GM18907 (cell line): ENCODE data around the gene AZIN2.
"Not testable (repeated sequence)": the region's sequence is repeated elsewhere in the genome, so short reads cannot be mapped to it uniquely, and the experiment has no call there.

Source experiments
- ATAC-seq: cut with Tn5 transposase; IDR thresholded peaks from one replicate; pipeline ENCODE4 v1.9.1; 2021; ENCODE audit warnings: mild to moderate bottlenecking, moderate library complexity; ENCODE audit not compliant: unreplicated experiment

Gene AZIN2

DNA sequence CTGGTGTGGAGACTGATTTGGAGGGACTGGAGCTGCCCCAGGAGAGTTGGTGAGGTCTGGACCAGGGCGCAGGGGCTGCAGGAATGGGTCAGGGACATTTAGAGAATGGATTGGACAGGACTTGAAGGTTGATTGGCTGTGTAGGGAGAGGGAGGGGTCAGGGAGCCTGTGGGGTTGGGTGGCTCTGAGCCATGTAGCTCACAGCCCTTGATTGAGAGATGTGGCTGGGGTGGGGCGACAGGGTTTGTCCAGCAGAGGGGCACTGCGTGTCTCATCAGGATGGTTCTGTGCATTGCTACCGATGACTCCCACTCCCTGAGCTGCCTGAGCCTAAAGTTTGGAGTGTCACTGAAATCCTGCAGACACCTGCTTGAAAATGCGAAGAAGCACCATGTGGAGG is 12.1 kb downstream of the AZIN2 start:
- no peak for ATAC-seq

DNA sequence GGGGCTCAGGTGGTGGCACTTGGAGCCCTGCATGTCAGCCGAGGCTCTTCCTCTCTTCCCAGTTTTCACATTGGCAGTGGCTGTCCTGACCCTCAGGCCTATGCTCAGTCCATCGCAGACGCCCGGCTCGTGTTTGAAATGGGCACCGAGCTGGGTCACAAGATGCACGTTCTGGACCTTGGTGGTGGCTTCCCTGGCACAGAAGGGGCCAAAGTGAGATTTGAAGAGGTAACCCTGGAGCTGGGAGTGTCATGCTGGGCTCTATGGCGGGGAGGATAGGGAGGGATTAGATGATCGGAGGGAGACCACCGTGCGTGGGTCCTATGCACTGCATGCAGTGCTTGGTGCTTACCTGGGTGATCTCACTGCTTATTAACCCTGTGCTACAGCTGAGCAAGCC is 13.5 kb downstream of the AZIN2 start:
- no peak for ATAC-seq

DNA sequence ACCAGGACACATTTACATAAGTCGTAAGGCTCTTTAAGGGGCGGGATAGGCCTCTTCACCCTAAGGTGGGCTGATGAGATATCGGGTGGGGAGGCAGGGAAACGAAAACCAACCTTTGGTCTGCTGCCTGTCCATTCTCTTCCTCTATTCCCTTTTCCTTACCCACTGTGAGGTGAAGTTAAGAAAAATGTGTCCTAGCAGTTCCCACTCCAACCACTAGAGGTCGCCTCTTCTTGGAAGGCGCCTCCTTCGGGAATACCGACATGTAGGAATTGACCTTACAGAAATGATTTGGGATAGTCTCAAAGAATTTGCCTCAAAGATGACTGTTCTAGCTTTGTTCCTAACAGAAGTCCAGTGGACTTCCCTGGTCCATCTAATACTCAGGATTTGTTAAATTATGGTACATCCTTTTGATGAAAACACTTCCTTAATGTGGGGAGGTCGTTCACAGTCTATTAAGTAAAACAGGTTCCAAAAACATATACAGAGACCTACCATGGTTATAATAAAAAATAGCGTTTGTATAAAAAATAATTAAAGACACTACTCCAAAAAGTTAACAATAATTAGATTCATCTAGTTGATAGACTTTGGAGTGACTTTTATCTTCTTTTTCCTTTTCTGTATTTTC is 14.1 kb downstream of the AZIN2 start:
- ATAC-seq = no peak

DNA sequence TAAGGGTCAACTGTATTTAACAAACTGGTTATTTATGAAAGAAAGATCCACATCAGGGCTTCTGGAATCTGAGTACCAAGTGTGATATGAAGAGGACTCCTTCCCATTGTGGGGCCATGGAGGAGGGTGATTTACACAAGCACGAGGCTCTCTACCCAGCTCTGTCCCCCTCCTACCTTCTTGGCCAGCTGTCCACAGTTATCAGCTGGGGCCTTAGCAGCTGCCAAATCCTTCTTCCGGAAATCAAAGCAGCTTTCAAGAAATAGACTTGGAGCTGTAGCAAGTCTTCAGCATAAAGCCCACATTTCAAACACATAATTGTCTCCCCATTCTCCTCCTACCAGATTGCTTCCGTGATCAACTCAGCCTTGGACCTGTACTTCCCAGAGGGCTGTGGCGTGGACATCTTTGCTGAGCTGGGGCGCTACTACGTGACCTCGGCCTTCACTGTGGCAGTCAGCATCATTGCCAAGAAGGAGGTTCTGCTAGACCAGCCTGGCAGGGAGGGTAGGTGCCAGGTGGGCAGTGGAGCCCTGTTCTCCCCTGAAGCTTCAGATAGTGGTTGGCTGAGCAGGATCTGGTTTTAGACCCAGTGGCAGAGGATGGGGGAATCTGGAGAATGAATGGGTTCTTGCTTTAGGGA is 15.5 kb downstream of the AZIN2 start:
- ATAC-seq = no peak

DNA sequence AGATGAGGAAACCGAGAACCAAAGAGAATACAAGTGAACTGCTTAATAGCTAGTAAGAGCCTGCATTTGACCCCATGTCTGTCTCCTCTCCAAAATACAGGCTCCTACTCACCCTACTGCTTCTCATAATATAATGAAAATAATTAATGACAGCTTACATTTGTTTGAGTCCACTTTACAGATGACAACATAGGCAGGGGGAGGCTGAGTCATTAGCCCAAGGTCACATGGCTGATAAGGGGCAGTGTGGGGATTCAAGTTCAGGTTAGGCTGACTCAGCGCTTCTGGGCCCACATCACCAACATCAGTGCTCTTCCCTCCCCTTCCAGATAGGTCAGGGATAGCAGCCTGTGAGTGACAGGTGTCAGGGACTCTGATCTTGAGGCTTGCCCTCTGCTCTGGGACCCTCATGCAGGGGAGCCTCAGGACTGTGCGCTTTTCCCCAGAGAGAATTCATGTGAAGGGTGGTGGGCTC is 16.2 kb downstream of the AZIN2 start:
- no peak for ATAC-seq

- no peak for ATAC-seq
Measured at GRCh38 chr1:33097762-33098161, 16.8 kb downstream of the AZIN2 start.

DNA sequence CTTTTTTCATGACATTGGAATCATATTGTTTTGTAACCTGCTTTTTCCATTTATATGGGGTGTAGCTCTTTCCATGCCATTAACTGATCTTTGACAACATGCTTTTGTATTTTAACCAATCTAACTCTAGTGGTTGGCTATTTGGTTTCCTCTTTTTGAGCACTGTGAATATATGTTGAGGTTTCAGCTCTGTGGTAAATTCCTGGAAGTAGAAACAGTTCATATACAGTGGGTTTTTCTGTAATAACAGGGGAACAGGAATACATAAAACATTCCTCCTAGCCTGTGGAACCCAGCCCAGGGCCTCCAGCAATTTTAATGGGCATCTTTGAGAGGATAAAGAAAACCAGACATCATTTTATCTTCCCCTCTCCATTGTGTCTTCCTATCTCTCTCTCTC is 17.4 kb downstream of the AZIN2 start:
- no peak for ATAC-seq

- peak; percentile 91 for ATAC-seq
Measured at GRCh38 chr1:33099290-33100118, 18.6 kb downstream of the AZIN2 start.

- not testable (repeated sequence) for ATAC-seq
Measured at GRCh38 chr1:33100119-33100415, 19.1 kb downstream of the AZIN2 start.

- ATAC-seq = no peak
Measured at GRCh38 chr1:33110477-33110876, 29.5 kb downstream of the AZIN2 start.

- no peak for ATAC-seq
Measured at GRCh38 chr1:33111965-33112364, 31.0 kb downstream of the AZIN2 start.

DNA sequence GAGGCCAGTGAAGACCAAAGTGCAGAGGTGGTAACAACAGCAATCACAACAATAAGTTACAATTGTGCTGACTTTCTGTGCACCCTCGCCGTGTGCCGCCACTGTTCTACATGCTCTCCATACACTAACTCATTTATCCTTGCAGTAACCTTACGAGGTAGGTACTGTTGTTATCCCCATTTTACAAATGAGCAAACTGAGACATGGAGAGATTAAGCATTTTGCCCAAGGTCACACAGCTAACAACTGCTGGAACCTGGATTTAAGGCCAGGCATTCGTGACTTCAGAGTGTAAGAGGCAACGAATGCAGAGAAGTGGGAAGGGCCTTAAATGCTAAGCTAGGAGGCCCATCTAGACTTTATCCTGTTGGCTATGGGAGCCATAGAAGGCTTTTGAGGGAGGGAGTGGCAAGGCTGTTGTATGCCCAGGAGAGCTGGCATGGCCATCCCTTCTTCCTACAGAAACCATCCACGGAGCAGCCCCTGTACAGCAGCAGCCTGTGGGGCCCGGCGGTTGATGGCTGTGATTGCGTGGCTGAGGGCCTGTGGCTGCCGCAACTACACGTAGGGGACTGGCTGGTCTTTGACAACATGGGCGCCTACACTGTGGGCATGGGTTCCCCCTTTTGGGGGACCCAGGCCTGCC is 36.6 kb downstream of the AZIN2 start:
- no peak for ATAC-seq

GRCh38 chr1:33118274-33118673 is 37.3 kb downstream of the AZIN2 start:
- no peak for ATAC-seq

DNA sequence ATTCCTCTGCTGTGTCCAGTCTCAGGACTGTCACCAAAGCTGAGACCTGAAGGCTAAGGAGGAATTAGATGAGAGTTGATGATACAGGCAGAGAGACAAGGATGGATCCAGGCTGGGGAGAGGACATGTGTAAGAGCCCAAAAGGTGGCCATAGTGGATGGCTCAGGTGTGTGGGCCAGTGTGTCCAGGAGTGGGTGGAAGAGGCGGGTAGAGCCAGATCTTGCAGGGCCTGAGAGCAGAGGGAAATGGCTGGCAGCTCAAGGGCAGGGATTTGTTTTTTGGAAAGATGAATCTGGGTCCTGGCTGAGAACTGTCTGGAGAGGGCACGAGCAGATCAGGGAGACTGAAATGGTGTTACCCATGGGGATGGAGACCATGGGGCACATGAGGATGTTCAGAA is 38.1 kb downstream of the AZIN2 start:
- no peak for ATAC-seq

DNA sequence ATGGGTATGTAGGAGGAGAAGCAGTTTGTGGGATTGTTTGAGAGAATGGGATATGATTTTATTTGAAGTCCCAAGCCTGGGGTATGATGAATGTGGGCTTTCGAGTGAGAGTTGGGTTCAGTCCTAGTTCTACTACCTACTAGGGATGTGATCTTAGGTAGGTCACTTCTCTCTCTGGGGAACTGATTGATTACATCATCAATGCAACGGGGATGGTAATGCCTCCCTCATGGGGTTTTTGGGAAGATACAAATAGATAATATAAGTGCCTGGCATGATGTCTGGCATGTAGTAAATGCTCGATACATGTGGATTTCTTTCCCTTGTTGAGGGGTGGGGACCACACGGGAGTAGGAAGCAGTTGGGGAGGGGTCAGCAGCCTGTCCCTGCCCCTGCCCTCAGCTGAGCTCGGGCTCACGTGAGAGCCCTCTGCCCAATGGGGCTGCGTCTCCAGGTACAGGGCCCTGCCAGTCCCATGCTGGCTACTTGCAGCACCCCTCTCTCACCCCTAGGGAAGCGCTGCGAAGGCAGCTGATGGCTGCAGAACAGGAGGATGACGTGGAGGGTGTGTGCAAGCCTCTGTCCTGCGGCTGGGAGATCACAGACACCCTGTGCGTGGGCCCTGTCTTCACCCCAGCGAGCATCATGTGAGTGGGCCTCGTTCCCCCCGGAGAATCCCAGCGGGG is 38.7 kb downstream of the AZIN2 start:
- ATAC-seq = no peak

DNA sequence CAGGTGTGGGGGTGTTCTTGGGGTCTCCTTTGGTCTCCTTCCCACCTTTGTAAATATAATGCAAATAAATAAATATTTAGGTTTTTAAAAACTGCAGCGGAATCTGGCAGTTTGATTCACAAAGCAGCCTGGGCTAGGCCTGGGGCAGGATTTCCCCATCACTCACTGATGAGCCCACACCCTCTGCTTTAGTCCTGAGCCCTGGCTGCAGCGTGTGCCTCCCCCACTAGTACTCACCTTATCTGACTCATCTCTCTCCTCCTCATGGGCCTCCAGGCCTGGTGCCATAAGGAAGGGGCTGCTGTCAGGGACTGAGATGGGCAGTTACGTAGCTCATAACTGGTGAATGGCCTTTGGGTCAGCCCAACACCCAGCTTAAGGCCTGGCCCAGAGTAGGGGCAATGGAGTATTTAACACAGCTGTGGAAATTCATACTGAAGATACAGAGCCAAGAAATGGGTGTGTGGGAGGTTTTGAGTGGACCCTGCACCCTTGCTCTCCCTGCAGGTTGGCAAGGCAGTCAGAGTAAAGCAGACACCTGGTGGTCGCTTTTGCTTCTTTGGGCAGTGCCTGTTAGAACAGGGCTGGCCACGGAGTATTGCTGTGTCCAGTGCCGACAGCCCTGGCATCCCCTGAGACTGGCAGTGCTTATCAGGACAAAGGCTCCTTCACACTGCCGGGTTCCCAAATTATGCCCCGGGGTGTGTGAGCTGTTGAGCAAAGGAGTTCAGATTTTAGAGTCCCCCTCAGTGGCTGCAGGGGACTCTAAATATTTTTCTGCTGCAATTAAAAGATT is 39.7 kb downstream of the AZIN2 start:
- ATAC-seq = no peak

DNA sequence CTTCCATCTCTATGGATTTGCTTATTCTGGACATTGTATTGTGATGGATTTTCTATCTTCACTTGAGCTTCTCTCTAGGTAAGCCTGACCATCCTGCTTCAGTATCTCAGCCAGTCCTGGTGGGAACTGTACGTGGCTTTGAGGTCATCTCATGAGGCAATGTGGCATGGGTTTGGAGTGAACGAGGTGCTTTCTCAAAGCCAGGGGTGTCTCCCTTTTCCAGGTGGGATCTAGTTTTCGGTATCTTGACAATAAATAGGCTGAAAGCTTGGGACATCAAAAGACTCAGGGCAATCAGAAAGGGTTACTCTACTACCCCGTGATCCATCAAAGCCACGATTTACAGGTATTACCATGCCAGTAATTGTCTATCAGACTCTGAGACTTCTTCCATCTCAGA is 40.8 kb downstream of the AZIN2 start:
- ATAC-seq = no peak

GRCh38 chr1:33122483-33123178 is 41.7 kb downstream of the AZIN2 start:
- no peak for ATAC-seq

DNA sequence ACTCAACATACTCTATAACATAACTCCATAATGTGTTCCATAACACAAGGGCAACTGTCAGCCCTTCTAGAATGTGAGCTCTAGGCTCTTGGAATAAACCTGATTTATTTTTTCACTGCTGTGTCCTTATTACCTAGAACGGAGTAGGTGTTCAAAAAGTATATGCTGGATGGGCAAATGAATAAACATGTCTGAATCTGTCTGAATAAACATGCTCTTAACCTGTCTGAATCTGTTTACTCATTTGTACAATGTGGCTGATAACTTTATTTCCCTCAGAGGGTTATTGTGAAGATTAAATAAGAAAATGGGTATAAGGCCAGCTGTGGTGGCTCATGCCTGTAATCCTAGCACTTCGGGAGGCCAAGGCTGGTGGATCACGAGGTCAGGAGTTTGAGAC is 42.3 kb downstream of the AZIN2 start:
- no peak for ATAC-seq

DNA sequence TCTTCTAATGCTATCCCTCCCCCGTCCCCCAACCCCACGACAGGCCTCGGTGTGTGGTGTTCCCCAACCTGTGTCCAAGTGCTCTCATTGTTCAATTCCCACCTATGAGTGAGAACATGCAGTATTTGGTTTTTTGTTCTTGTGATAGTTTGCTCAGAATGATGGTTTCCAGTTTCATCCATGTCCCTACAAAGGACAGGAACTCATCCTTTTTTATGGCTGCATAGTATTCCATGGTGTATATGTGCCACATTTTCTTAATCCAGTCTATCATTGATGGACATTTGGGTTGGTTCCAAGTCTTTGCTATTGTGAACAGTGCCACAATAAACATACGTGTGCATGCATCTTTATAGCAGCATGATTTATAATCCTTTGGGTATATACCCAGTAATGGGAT is 43.7 kb downstream of the AZIN2 start:
- ATAC-seq = not testable (repeated sequence)
